ENCODE data around the gene TMEM63A.

GRCh38 chr1:225896937-225897549, 14.9 kb upstream of the TMEM63A start:
- no peak for TF ChIP-seq POLR2AphosphoS5 (IDR thresholded peaks at IDR 0.05; ENCODE audit: low read depth, low read length)
- no peak for TF ChIP-seq IRF3 (IDR thresholded peaks at IDR 0.05; ENCODE audit: low read depth, low read length)
- TF ChIP-seq CTCF (IDR thresholded peaks at IDR 0.05) = no peak
- TF ChIP-seq GABPA (IDR thresholded peaks at IDR 0.05; ENCODE audit: low read depth) = no peak
- no peak for TF ChIP-seq CHD2 (IDR thresholded peaks at IDR 0.05; ENCODE audit: low read length, partially characterized antibody)
- TF ChIP-seq MXI1 (IDR thresholded peaks at IDR 0.05; ENCODE audit: low read depth, low read length) = no peak
- no peak for TF ChIP-seq MAX (IDR thresholded peaks at IDR 0.05; ENCODE audit: low read depth)
- no peak for TF ChIP-seq REST (IDR thresholded peaks at IDR 0.05; ENCODE audit: low read depth, low read length)
- no peak for TF ChIP-seq SMC3 (IDR thresholded peaks at IDR 0.05; ENCODE audit: low read depth, low read length)
- no peak for TF ChIP-seq MEF2A (IDR thresholded peaks at IDR 0.05; ENCODE audit: borderline replicate concordance, low read depth)

Measured in SK-N-SH (cell line).